ENCODE results near the gene TTC38.

DNA sequence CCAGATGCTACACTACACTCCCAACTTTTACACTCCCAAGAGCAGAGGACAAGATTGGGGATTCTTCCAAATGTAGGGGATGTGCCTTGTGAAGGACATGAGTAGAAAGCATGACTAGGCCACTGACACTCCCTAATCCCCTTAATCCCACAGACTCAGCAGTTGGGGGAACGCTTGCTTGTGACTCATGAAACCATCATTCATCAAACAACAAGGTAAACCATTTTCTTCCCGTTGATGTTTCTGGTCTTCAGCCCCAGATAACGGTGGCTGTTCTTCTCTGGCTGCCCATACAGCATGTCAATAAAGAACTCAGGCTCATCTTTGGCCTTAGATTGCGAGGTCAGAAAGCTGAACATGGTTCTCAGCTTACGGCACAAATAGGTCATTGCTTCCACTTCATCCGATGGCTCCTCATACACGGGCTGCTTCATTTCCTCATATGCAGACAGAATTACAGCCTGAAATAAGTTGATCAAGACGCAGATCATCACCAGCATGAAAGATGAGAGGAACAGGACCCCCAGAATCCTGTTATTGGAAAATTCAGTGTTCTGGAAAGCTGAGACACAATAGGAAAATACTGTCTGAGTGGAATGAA is 11.3 kb upstream of the TTC38 start:
- TF ChIP-seq, protein P1, sequence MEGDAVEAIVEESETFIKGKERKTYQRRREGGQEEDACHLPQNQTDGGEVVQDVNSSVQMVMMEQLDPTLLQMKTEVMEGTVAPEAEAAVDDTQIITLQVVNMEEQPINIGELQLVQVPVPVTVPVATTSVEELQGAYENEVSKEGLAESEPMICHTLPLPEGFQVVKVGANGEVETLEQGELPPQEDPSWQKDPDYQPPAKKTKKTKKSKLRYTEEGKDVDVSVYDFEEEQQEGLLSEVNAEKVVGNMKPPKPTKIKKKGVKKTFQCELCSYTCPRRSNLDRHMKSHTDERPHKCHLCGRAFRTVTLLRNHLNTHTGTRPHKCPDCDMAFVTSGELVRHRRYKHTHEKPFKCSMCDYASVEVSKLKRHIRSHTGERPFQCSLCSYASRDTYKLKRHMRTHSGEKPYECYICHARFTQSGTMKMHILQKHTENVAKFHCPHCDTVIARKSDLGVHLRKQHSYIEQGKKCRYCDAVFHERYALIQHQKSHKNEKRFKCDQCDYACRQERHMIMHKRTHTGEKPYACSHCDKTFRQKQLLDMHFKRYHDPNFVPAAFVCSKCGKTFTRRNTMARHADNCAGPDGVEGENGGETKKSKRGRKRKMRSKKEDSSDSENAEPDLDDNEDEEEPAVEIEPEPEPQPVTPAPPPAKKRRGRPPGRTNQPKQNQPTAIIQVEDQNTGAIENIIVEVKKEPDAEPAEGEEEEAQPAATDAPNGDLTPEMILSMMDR (IDR thresholded peaks at IDR 0.05): no peak
- no peak for TF ChIP-seq POLR2A (IDR thresholded peaks at IDR 0.05; ENCODE audit: low read depth)
- no peak for TF ChIP-seq POLR2AphosphoS5 (IDR thresholded peaks at IDR 0.05)
- TF ChIP-seq EP300 (IDR thresholded peaks at IDR 0.05): no peak
